H1 (cell line): ENCODE data around the gene BMPR1A. TPM values are rescaled to one million over a fixed set of nuclear protein-coding genes. Genes with fewer than 3 reads are reported as not detected.

Experiments
- CTCF ChIA-PET: fragments of 300-600 bp; sonication (Branson Sonifier 250); formaldehyde crosslinking; loops from one replicate; lab custom pipeline; 2021; ENCODE audit not compliant: partially characterized antibody; lab: Charles Lee
- POLR2A ChIA-PET: fragments of 300-600 bp; sonication (Branson Sonifier 250); formaldehyde crosslinking; loops from one replicate; lab custom pipeline; 2021; ENCODE audit warnings: inconsistent platforms; ENCODE audit not compliant: partially characterized antibody; lab: Charles Lee
- DNase-seq, 2 experiments: peaks; one replicate each; pipeline versions ENCODE4 v3.0.0 to v3.0.0-alpha.2; 2010 to 2022; ENCODE audit warnings: low spot score in 2 of 2, low read depth in 1 of 2, mixed read lengths in 1 of 2
- FAIRE-seq: peaks from 2 replicates; lab custom pipeline; 2011; peaks lifted over from hg19 to GRCh38; lab: Jason Lieb, UNC
- H2AFZ ChIP-seq: 2 replicates; pipeline ENCODE4 v1.8.1; 2012; ENCODE audit warnings: low read length, inconsistent platforms
- H2AK5ac ChIP-seq: 2 replicates; pipeline ENCODE4 v1.6.1; 2013; ENCODE audit warnings: low read depth, low read length
- H2BK120ac ChIP-seq: replicated peaks from 2 replicates; pipeline ENCODE3; 2013; ENCODE audit warnings: low read depth, low read length, inconsistent platforms
- H2BK12ac ChIP-seq: 2 replicates; pipeline ENCODE4 v1.6.1; 2013; ENCODE audit warnings: low read depth, low read length
- H2BK15ac ChIP-seq: 2 replicates; pipeline ENCODE4 v1.6.1; 2013; ENCODE audit warnings: low read length
- H2BK20ac ChIP-seq: 2 replicates; pipeline ENCODE4 v1.6.1; 2013; ENCODE audit warnings: low read length
- H2BK5ac ChIP-seq: 2 replicates; pipeline ENCODE4 v1.6.1; 2013; ENCODE audit warnings: low read depth, low read length
- H3K14ac ChIP-seq: 2 replicates; pipeline ENCODE4 v1.6.1; 2013; ENCODE audit warnings: inconsistent platforms; ENCODE audit not compliant: insufficient read length
- H3K18ac ChIP-seq: 2 replicates; pipeline ENCODE4 v1.6.1; 2013; ENCODE audit warnings: low read length; ENCODE audit errors: extremely low read depth
- H3K23ac ChIP-seq: 2 replicates; pipeline ENCODE4 v1.6.1; 2013; ENCODE audit warnings: inconsistent platforms; ENCODE audit not compliant: insufficient read length
- H3K23me2 ChIP-seq: 2 replicates; pipeline ENCODE4 v1.6.1; 2013; ENCODE audit warnings: low read depth, low read length
- H3K27ac ChIP-seq: 2 replicates; pipeline ENCODE4 v1.6.1; 2011; ENCODE audit warnings: low read depth, low read length, inconsistent platforms
- H3K27me3 ChIP-seq, 4 experiments: replicated peaks in 1 of 4; 1 replicate in 1 of 4; 2 replicates in 3 of 4; pipeline versions ENCODE4 v1.6.1 to v1.8.1; 2011 to 2013; ENCODE audit warnings: low read length in 3 of 4, mild to moderate bottlenecking in 3 of 4, inconsistent platforms in 2 of 4, mixed read lengths in 2 of 4, moderate library complexity in 1 of 4; ENCODE audit not compliant: control insufficient read depth in 3 of 4, insufficient read depth in 3 of 4; ENCODE audit errors: extremely low read depth in 1 of 4
- H3K36me3 ChIP-seq, 4 experiments: 2 replicates each; pipeline versions ENCODE4 v1.6.1 to v1.8.1; 2011 to 2013; ENCODE audit warnings: mild to moderate bottlenecking in 4 of 4, low read length in 3 of 4, moderate library complexity in 2 of 4, control low read depth in 1 of 4, inconsistent platforms in 1 of 4; ENCODE audit not compliant: insufficient read depth in 4 of 4, control insufficient read depth in 2 of 4
- H3K4ac ChIP-seq: replicated peaks from 2 replicates; pipeline ENCODE3; 2013; ENCODE audit warnings: low read length, low read depth, mixed read lengths, inconsistent platforms; ENCODE audit not compliant: insufficient read length
- H3K4me1 ChIP-seq, 4 experiments: replicated peaks in 1 of 4; 1 replicate in 1 of 4; 2 replicates in 3 of 4; pipeline versions ENCODE4 v1.6.1 to v1.8.1; 2011 to 2013; ENCODE audit warnings: low read length in 3 of 4, inconsistent platforms in 2 of 4, mixed read lengths in 1 of 4; ENCODE audit not compliant: insufficient read depth in 4 of 4, control insufficient read depth in 3 of 4
- H3K4me2 ChIP-seq, 2 experiments: 2 replicates each; pipeline versions ENCODE4 v1.6.1 to v1.8.1; 2011 to 2013; ENCODE audit warnings: low read depth in 2 of 2, low read length in 2 of 2, control low read depth in 1 of 2, inconsistent platforms in 1 of 2, mild to moderate bottlenecking in 1 of 2; ENCODE audit not compliant: insufficient read depth in 1 of 2
- H3K4me3 ChIP-seq, 4 experiments: fragments of 200-600, 300-600 bp in 1 of 4; sonication (generic), shearing (Covaris generic), sonication (Bioruptor Twin) in 1 of 4; 2 replicates each; pipeline versions ENCODE4 v1.5.1 to v1.8.1; 2011 to 2016; ENCODE audit warnings: low read length in 4 of 4, low read depth in 3 of 4, control low read depth in 2 of 4, inconsistent platforms in 2 of 4, mild to moderate bottlenecking in 2 of 4, mixed read lengths in 1 of 4, moderate library complexity in 1 of 4; ENCODE audit not compliant: insufficient read depth in 2 of 4; ENCODE audit errors: extremely low read depth in 1 of 4
- H3K56ac ChIP-seq: replicated peaks from 2 replicates; pipeline ENCODE3; 2013; ENCODE audit warnings: low read depth, mild to moderate bottlenecking, mixed read lengths, low read length, inconsistent platforms; ENCODE audit not compliant: insufficient read length
- H3K79me1 ChIP-seq: 2 replicates; pipeline ENCODE4 v1.6.1; 2013; ENCODE audit warnings: low read depth, low read length, control low read depth
- H3K79me2 ChIP-seq, 2 experiments: 2 replicates each; pipeline versions ENCODE4 v1.6.1 to v1.8.1; 2012 to 2013; ENCODE audit warnings: low read length in 2 of 2, mild to moderate bottlenecking in 2 of 2, inconsistent platforms in 1 of 2; ENCODE audit not compliant: insufficient read depth in 2 of 2, control insufficient read depth in 1 of 2
- H3K9ac ChIP-seq, 4 experiments: replicated peaks in 1 of 4; 1 replicate in 1 of 4; 2 replicates in 3 of 4; pipeline versions ENCODE4 v1.6.1 to v1.8.1; 2011 to 2013; ENCODE audit warnings: low read depth in 3 of 4, low read length in 3 of 4, control low read depth in 2 of 4, mild to moderate bottlenecking in 2 of 4, moderate library complexity in 2 of 4, inconsistent platforms in 1 of 4; ENCODE audit errors: extremely low read depth in 1 of 4
- H3K9me3 ChIP-seq, 2 experiments: 2 replicates each; pipeline versions ENCODE4 v1.6.1 to v1.8.1; 2012 to 2013; ENCODE audit warnings: mild to moderate bottlenecking in 2 of 2, moderate library complexity in 2 of 2, control low read depth in 1 of 2, inconsistent platforms in 1 of 2, low read depth in 1 of 2, low read length in 1 of 2, mixed read lengths in 1 of 2; ENCODE audit not compliant: insufficient read depth in 2 of 2
- H4K20me1 ChIP-seq, 2 experiments: replicated peaks in 1 of 2; 2 replicates each; pipeline versions ENCODE3 to v1.8.1; 2011 to 2013; ENCODE audit warnings: inconsistent platforms in 2 of 2, low read length in 2 of 2, mild to moderate bottlenecking in 1 of 2; ENCODE audit not compliant: insufficient read depth in 2 of 2, control insufficient read depth in 1 of 2
- H4K5ac ChIP-seq: 2 replicates; pipeline ENCODE4 v1.6.1; 2013; ENCODE audit warnings: low read length, low read depth, mixed read lengths, inconsistent platforms; ENCODE audit not compliant: insufficient read length
- H4K8ac ChIP-seq: 2 replicates; pipeline ENCODE4 v1.8.0; 2013; ENCODE audit warnings: mild to moderate bottlenecking, moderate library complexity, low read length, inconsistent platforms; ENCODE audit not compliant: insufficient read depth; ENCODE audit errors: extremely low read depth
- H4K91ac ChIP-seq: replicated peaks from 2 replicates; pipeline ENCODE3; 2013; ENCODE audit warnings: low read length, mixed read lengths, inconsistent platforms; ENCODE audit not compliant: insufficient read length
- BRCA1 ChIP-seq: IDR thresholded peaks from 2 replicates; pipeline ENCODE4 v1.6.1; 2012; ENCODE audit warnings: low read depth, low read length, improper control_type of control experiment
- CBX8 ChIP-seq: fragments of 300-800, 300-1000 bp; sonication (generic); IDR thresholded peaks from 2 replicates; pipeline ENCODE4 v1.7.1; 2016; ENCODE audit warnings: low read depth, low read length, borderline replicate concordance
- E2F6 ChIP-seq: IDR thresholded peaks from 2 replicates; pipeline ENCODE4 v1.6.1; 2012; ENCODE audit warnings: inconsistent platforms
- GTF2F1 ChIP-seq: IDR thresholded peaks from 2 replicates; pipeline ENCODE4 v1.6.1; 2012; ENCODE audit warnings: low read depth, low read length, improper control_type of control experiment, borderline replicate concordance
- KDM1A ChIP-seq: fragments of 200-600, 300-600 bp; sonication (generic); IDR thresholded peaks from 2 replicates; pipeline ENCODE4 v1.7.1; 2016; ENCODE audit warnings: mild to moderate bottlenecking, low read length, borderline replicate concordance
- RFX5 ChIP-seq: IDR thresholded peaks from 2 replicates; pipeline ENCODE4 v1.6.1; 2011; ENCODE audit warnings: low read depth, low read length, improper control_type of control experiment, borderline replicate concordance
- RNF2 ChIP-seq: fragments of 200-900, 300-1000 bp; sonication (generic); IDR thresholded peaks from 2 replicates; pipeline ENCODE4 v1.7.1; 2016; ENCODE audit warnings: borderline replicate concordance, low read depth, mild to moderate bottlenecking, antibody characterized with exemption, low read length; ENCODE audit not compliant: poor library complexity, severe bottlenecking; ENCODE audit errors: missing control alignments
- SIRT6 ChIP-seq: IDR thresholded peaks from one replicate; pipeline ENCODE4 v1.7.1; 2012; ENCODE audit warnings: low read length, inconsistent platforms
- SP1 ChIP-seq: IDR thresholded peaks from 2 replicates; pipeline ENCODE4 v1.6.1; 2011; ENCODE audit warnings: low read depth, low read length
- SP2 ChIP-seq: IDR thresholded peaks from 2 replicates; pipeline ENCODE4 v1.6.1; 2012; ENCODE audit warnings: mild to moderate bottlenecking, low read length, inconsistent platforms
- SP4 ChIP-seq: IDR thresholded peaks from 2 replicates; pipeline ENCODE4 v1.6.1; 2012; ENCODE audit warnings: low read length, inconsistent platforms
- SRF ChIP-seq: IDR thresholded peaks from 2 replicates; pipeline ENCODE4 v1.6.1; 2011; ENCODE audit warnings: mild to moderate bottlenecking, low read depth, low read length, moderate library complexity
- TBP ChIP-seq: IDR thresholded peaks from 2 replicates; pipeline ENCODE4 v1.6.1; 2011; ENCODE audit warnings: low read depth, low read length, improper control_type of control experiment
- WGBS, 2 experiments: shearing (Covaris generic) in 1 of 2; methylation state at CpG; one replicate each; pipeline versions ENCODE4 v1.1.6 to v1.1.7; 2013 to 2015; ENCODE audit warnings: low lambda C conversion rate in 2 of 2, mixed read lengths in 2 of 2, inconsistent platforms in 1 of 2, low coverage in 1 of 2, missing lambda C conversion rate in 1 of 2; ENCODE audit not compliant: insufficient replicate concordance in 2 of 2, insufficient coverage in 1 of 2, insufficient read length in 1 of 2; ENCODE audit errors: extremely low coverage in 1 of 2, missing lambda C conversion rate in 1 of 2; 5-methylcytosine and 5-hydroxymethylcytosine counted together
- polyA plus RNA-seq, 7 experiments: library from polyadenylated mRNA; depleted of rRNA in 3 of 7; stranded (reverse) in 5 of 7; unstranded in 2 of 7; fragments of >200 nt in 5 of 7; fragments of 200-250 nt in 2 of 7; gene quantifications; 1 replicate in 5 of 7; 2 replicates in 1 of 7; 4 replicates in 1 of 7; pipeline versions ENCODE4 v1.2.1 to v1.2.3, GENCODE V29; 2011 to 2013; ENCODE audit warnings: missing spikeins in 2 of 7, mixed read lengths in 2 of 7
- total RNA-seq: library from RNA; stranded (reverse); fragmentation: NEBNext Ultra II Directional; extraction: Animal tissue kit (Norgen Biotek cat#: 25700); gene quantifications from 2 replicates; pipeline ENCODE4 v1.2.1, GENCODE V29; 2021

BMPR1A gene
- total and polyA plus RNA-seq, 2 of the 8 experiments (the other 6 are each of a cell fraction or from before 2014, with no cell fraction given), result 34.4 to 129 TPM

GRCh38 chr10:86792461-86793167, 36.2 kb downstream of the BMPR1A start:
- DNase-seq (no peak), FAIRE-seq (no peak)
- Histone ChIP-seq H3K79me1 (no peaks in the 10 kb centered on the region), H2BK15ac (no peak overlapping the region), H2BK5ac (no peak overlapping the region), H3K4ac (no peak overlapping the region), H3K27ac (no peak overlapping the region), H3K23ac (no peak overlapping the region), H3K4me1 (peaks cover 0 to 9% (median 7%) of the 10 kb centered on the region in 4 experiments; a peak in 4 of 7 replicates), H3K18ac (no peak overlapping the region), H3K4me3 (no peak overlapping the region), H2BK20ac (no peak overlapping the region), H3K4me2 (no peak overlapping the region), H2BK12ac (no peak overlapping the region), H3K36me3 (peaks cover 0 to 4% (median 0%) of the 10 kb centered on the region in 4 experiments; a peak in 1 of 8 replicates), H4K91ac (no peak overlapping the region), H3K79me2 (peaks cover 15 to 91% of the 10 kb centered on the region in 2 experiments; a peak in 3 of 4 replicates), H2AK5ac (no peak overlapping the region), H2BK120ac (no peak overlapping the region), H4K8ac (no peak overlapping the region), H2AFZ (no peak overlapping the region), H4K5ac (no peak overlapping the region), H3K9me3 (no peaks in the 10 kb centered on the region), H3K23me2 (no peaks in the 10 kb centered on the region), H3K27me3 (no peaks in the 10 kb centered on the region), H4K20me1 (peaks cover 0 to 2% of the 10 kb centered on the region in 2 experiments), H3K14ac (no peak overlapping the region), H3K56ac (no peak overlapping the region), H3K9ac (no peak overlapping the region)
- POLR2A ChIA-PET, result interaction anchor here (0.7 to 1.2 kb wide), 2 partner anchors 36 to 86 kb away, joined by 3 to 4 read pairs; partner anchors contain the start of gene BMPR1A
- 88% methylated on average over 1 of the region's 1 CpG; no CpG with 5 or more reads in 1 of the 2 experiments for WGBS, 2 experiments
- CTCF ChIA-PET, result interaction anchor here (0.7 to 1.6 kb wide), 3 partner anchors 22 to 107 kb away, joined by 3 to 4 read pairs (median 3); no protein-coding TSS in a partner anchor
- TF ChIP-seq BRCA1, result no peak
- TF ChIP-seq E2F6, result no peak
- no peak for TF ChIP-seq SRF
- no peak for TF ChIP-seq KDM1A
- TF ChIP-seq SP4, result no peak
- no peak for TF ChIP-seq RFX5
- no peak for TF ChIP-seq TBP
- TF ChIP-seq RNF2, result no peak
- no peak for TF ChIP-seq SP1
- no peak for TF ChIP-seq SP2
- TF ChIP-seq GTF2F1, result no peak
- no peak for TF ChIP-seq SIRT6
- TF ChIP-seq CBX8, result no peak
